ENCODE measurements around the gene ANKRD44. TPM values are rescaled to one million over a fixed set of nuclear protein-coding genes. Genes with fewer than 3 reads are reported as not detected.

Gene ANKRD44
- polyA plus RNA-seq, 2 of the 4 experiments (the other 2 are of a cell fraction): 0.97 to 5.9 TPM

- WGBS (ENCODE audit: missing lambda C conversion rate): 34% methylated on average over 2 of the region's 2 CpGs
- TF ChIP-seq MYC (IDR thresholded peaks at IDR 0.05; ENCODE audit: borderline replicate concordance, low read length) (no peak), CTCF (IDR thresholded peaks at IDR 0.05) (no peak), MAFK (IDR thresholded peaks at IDR 0.05; ENCODE audit: partially characterized antibody) (no peak), EHF (CRISPR knock-in tag; IDR thresholded peaks at IDR 0.05) (no peak), FOSL2 (IDR thresholded peaks at IDR 0.05) (no peak), FOSL2 (CRISPR knock-in tag; IDR thresholded peaks at IDR 0.05) (no peak), RCOR1 (IDR thresholded peaks at IDR 0.05; ENCODE audit: low read depth, low read length) (no peak), CBX8 (IDR thresholded peaks at IDR 0.05) (no peak), MAX (IDR thresholded peaks at IDR 0.05) (no peak), HOXB13 (CRISPR knock-in tag; IDR thresholded peaks at IDR 0.05; ENCODE audit: low read depth) (no peak), ELK1 (IDR thresholded peaks at IDR 0.05; ENCODE audit: low read depth, low read length) (no peak), REST (IDR thresholded peaks at IDR 0.05) (no peak), RARB (CRISPR knock-in tag; IDR thresholded peaks at IDR 0.05) (no peak), JUN (IDR thresholded peaks at IDR 0.05) (no peak), SMC3 (IDR thresholded peaks at IDR 0.05) (no peak)
- FAIRE-seq (no peak), DNase-seq (ENCODE audit: low read depth in 1 of 2, low spot score in 1 of 2) (no peak), ATAC-seq (no peak)
- no peaks in the 10 kb centered on the region for H3K4me1 ChIP-seq
- ChIA-PET POLR2A (no interaction called here), CTCF (no interaction called here)
- no peak overlapping the region for H3K4me3 ChIP-seq
- no peak overlapping the region for H3K27ac ChIP-seq
- no peaks in the 10 kb centered on the region for H3K9me3 ChIP-seq
- H3K4me2 ChIP-seq: no peak overlapping the region
These were observed 347.5 kb downstream of the ANKRD44 start for GRCh38 chr2:196963043-196963442.

GRCh38 chr2:196962325-196962724, 348.3 kb downstream of the ANKRD44 start:
- 87% methylated on average over 2 of the region's 2 CpGs for WGBS (ENCODE audit: missing lambda C conversion rate)
- Histone ChIP-seq H3K4me1 (no peaks in the 10 kb centered on the region), H3K4me2 (no peak overlapping the region), H3K27ac (no peak overlapping the region), H3K4me3 (no peak overlapping the region), H3K9me3 (no peaks in the 10 kb centered on the region)
- POLR2A ChIA-PET: no interaction called here
- TF ChIP-seq CBX2 (IDR thresholded peaks at IDR 0.05; ENCODE audit: borderline replicate concordance, low read depth): no peak
- TF ChIP-seq CHD4 (IDR thresholded peaks at IDR 0.05; ENCODE audit: borderline replicate concordance): no peak
- TF ChIP-seq GATA3 (IDR thresholded peaks at IDR 0.05; ENCODE audit: borderline replicate concordance): no peak
- no peak for TF ChIP-seq CEBPB (IDR thresholded peaks at IDR 0.05)
- CTCF ChIA-PET: interaction anchor here (0.6 kb wide), 1 partner anchor 9 kb away, joined by 3 read pairs; no protein-coding TSS in a partner anchor
- FAIRE-seq (no peak), DNase-seq (ENCODE audit: low read depth in 1 of 2, low spot score in 1 of 2) (no peak), ATAC-seq (no peak)

GRCh38 chr2:196961889-196962288, 348.7 kb downstream of the ANKRD44 start:
- DNase-seq (ENCODE audit: low read depth in 1 of 2, low spot score in 1 of 2) (no peak), FAIRE-seq (no peak), ATAC-seq (no peak)
- H3K4me3 ChIP-seq: no peak overlapping the region
- CTCF ChIA-PET: interaction anchor here (0.6 kb wide), 1 partner anchor 10 kb away, joined by 3 read pairs; no protein-coding TSS in a partner anchor
- POLR2A ChIA-PET: no interaction called here
- H3K4me1 ChIP-seq: no peaks in the 10 kb centered on the region
- H3K27ac ChIP-seq: no peak overlapping the region
- H3K9me3 ChIP-seq: no peaks in the 10 kb centered on the region
- TF ChIP-seq CBX2 (IDR thresholded peaks at IDR 0.05; ENCODE audit: borderline replicate concordance, low read depth) (no peak), CBX8 (IDR thresholded peaks at IDR 0.05) (no peak)
- H3K4me2 ChIP-seq: no peak overlapping the region

All from A549 (cell line).